ENCODE results near the gene RCN1. TPM values are rescaled to one million over a fixed set of nuclear protein-coding genes. Genes with fewer than 3 reads are reported as not detected.

RCN1 gene
- total RNA-seq, 1 donor from 2014 or later = 246 TPM

- Histone ChIP-seq H4K20me1 (ENCODE audit: low read depth) (peaks cover 52% of the 10 kb centered on the region), H3K27me3 (no peaks in the 10 kb centered on the region), H3K79me2 (ENCODE audit: low read depth) (peaks cover 53% of the 10 kb centered on the region), H3K36me3 (peaks cover 10% of the 10 kb centered on the region), H3K9me3 (ENCODE audit: low read depth) (no peaks in the 10 kb centered on the region), H3F3A (ENCODE audit: low read depth) (peaks cover 4% of the 10 kb centered on the region), H3K9ac (no peak overlapping the region), H3K27ac (no peak overlapping the region), H2AFZ (replicated peaks) (no peak overlapping the region), H3K4me1 (no peaks in the 10 kb centered on the region), H3K4me3 (no peak overlapping the region), H3K4me2 (no peak overlapping the region)
- TF ChIP-seq EZH2phosphoT487 (IDR thresholded peaks at IDR 0.05) (no peak), CTCF (IDR thresholded peaks at IDR 0.05) (no peak), EZH2 (IDR thresholded peaks at IDR 0.05) (no peak)
- Mint-ChIP-seq H3K9me3 (no peaks in the 10 kb centered on the region), H3K4me3 (no peak overlapping the region), H3K27me3 (ENCODE audit: insufficient read depth, low read depth) (peaks cover 2% of the 10 kb centered on the region), H3K36me3 (peaks cover 74% of the 10 kb centered on the region), H3K4me1 (peaks cover 7% of the 10 kb centered on the region), H3K27ac (no peak overlapping the region)
- DNase-seq (ENCODE audit: low spot score) = no peak
These were observed 7.4 kb downstream of the RCN1 start for GRCh38 chr11:32098142-32098903.

- Mint-ChIP-seq H3K4me1 (no peaks in the 10 kb centered on the region), H3K27ac (no peak overlapping the region), H3K4me3 (no peak overlapping the region), H3K27me3 (ENCODE audit: insufficient read depth, low read depth) (peaks cover 2% of the 10 kb centered on the region), H3K36me3 (peaks cover 67% of the 10 kb centered on the region), H3K9me3 (no peaks in the 10 kb centered on the region)
- Histone ChIP-seq H4K20me1 (ENCODE audit: low read depth) (peaks cover 40% of the 10 kb centered on the region), H3K79me2 (ENCODE audit: low read depth) (peaks cover 41% of the 10 kb centered on the region), H3K4me2 (no peak overlapping the region), H3K27me3 (no peaks in the 10 kb centered on the region), H3K9me3 (ENCODE audit: low read depth) (no peaks in the 10 kb centered on the region), H2AFZ (replicated peaks) (no peak overlapping the region), H3K4me1 (no peaks in the 10 kb centered on the region), H3K9ac (no peak overlapping the region), H3K36me3 (peaks cover 10% of the 10 kb centered on the region), H3F3A (ENCODE audit: low read depth) (peaks cover 4% of the 10 kb centered on the region), H3K27ac (no peak overlapping the region), H3K4me3 (no peak overlapping the region)
- no peak for TF ChIP-seq CTCF (IDR thresholded peaks at IDR 0.05)
- TF ChIP-seq EZH2 (IDR thresholded peaks at IDR 0.05) = no peak
- no peak for TF ChIP-seq EZH2phosphoT487 (IDR thresholded peaks at IDR 0.05)
- no peak for DNase-seq (ENCODE audit: low spot score)
These were observed 8.6 kb downstream of the RCN1 start for GRCh38 chr11:32099516-32099915.

- peaks cover 2% of the 10 kb centered on the region for H3K27me3 Mint-ChIP-seq (ENCODE audit: insufficient read depth, low read depth)
- Histone ChIP-seq H3K9ac (no peak overlapping the region), H3K4me2 (no peak overlapping the region), H3K36me3 (peaks cover 10% of the 10 kb centered on the region), H3K4me3 (no peak overlapping the region), H3F3A (ENCODE audit: low read depth) (peaks cover 4% of the 10 kb centered on the region), H3K9me3 (ENCODE audit: low read depth) (no peaks in the 10 kb centered on the region), H3K4me1 (no peaks in the 10 kb centered on the region), H2AFZ (replicated peaks) (no peak overlapping the region), H3K27ac (no peak overlapping the region), H3K79me2 (ENCODE audit: low read depth) (peaks cover 31% of the 10 kb centered on the region), H4K20me1 (ENCODE audit: low read depth) (peaks cover 30% of the 10 kb centered on the region), H3K27me3 (no peaks in the 10 kb centered on the region)
- no peak overlapping the region for H3K27ac Mint-ChIP-seq
- H3K4me1 Mint-ChIP-seq = no peaks in the 10 kb centered on the region
- no peak overlapping the region for H3K4me3 Mint-ChIP-seq
- peaks cover 62% of the 10 kb centered on the region for H3K36me3 Mint-ChIP-seq
- no peak for DNase-seq (ENCODE audit: low spot score)
- no peak for TF ChIP-seq EZH2 (IDR thresholded peaks at IDR 0.05)
- no peak for TF ChIP-seq CTCF (IDR thresholded peaks at IDR 0.05)
- no peak for TF ChIP-seq EZH2phosphoT487 (IDR thresholded peaks at IDR 0.05)
- H3K9me3 Mint-ChIP-seq = no peaks in the 10 kb centered on the region
These were observed 9.6 kb downstream of the RCN1 start for GRCh38 chr11:32100495-32100894.

All from neural progenitor cell (in vitro differentiated cells).